Measurements from ENCODE around the gene FGD3. TPM values are rescaled to one million over a fixed set of nuclear protein-coding genes. Genes with fewer than 3 reads are reported as not detected.
A peak's percentile ranks its signal among the peaks of the same experiment; 100 is the strongest.

The FGD3 gene
- total RNA-seq, 1 donor = not detected

DNA sequence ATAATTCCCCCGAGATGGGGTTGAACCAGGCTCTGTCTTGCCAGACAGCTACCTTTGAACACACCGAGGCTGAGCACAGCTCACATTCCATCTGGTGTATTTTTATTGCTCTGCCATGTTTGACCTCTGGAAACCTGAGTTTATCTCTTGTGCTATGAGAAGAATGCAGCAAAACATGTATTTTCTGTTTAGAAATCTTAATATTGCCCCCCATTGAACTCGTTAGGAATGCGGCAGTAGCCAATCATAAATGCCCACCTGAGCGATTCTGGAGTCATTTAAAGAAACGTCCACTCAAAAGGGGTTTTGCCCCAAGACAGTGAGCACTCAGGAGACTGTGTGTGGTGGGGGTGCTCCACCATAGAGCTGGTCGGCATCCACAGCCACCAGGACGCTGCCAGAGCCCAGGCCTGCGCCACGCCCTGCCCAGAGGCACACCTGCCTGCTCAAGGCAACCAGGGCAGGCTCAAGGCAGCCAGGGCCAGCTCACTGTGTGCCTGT lies 26.9 kb downstream of the FGD3 start:
- no peaks in the 10 kb centered on the region for H3K27me3 ChIP-seq (ENCODE audit: insufficient read depth, low read length)
- peak; percentile 18 for DNase-seq (ENCODE audit: insufficient read length, low spot score, missing footprints)
- no peaks in the 10 kb centered on the region for H3K36me3 ChIP-seq (ENCODE audit: insufficient read depth, low read length)
- no peak overlapping the region for H3K4me3 ChIP-seq (ENCODE audit: insufficient read depth, low read length)
- no peaks in the 10 kb centered on the region for H3K9me3 ChIP-seq (ENCODE audit: low read depth, low read length)
- TF ChIP-seq, protein P1, sequence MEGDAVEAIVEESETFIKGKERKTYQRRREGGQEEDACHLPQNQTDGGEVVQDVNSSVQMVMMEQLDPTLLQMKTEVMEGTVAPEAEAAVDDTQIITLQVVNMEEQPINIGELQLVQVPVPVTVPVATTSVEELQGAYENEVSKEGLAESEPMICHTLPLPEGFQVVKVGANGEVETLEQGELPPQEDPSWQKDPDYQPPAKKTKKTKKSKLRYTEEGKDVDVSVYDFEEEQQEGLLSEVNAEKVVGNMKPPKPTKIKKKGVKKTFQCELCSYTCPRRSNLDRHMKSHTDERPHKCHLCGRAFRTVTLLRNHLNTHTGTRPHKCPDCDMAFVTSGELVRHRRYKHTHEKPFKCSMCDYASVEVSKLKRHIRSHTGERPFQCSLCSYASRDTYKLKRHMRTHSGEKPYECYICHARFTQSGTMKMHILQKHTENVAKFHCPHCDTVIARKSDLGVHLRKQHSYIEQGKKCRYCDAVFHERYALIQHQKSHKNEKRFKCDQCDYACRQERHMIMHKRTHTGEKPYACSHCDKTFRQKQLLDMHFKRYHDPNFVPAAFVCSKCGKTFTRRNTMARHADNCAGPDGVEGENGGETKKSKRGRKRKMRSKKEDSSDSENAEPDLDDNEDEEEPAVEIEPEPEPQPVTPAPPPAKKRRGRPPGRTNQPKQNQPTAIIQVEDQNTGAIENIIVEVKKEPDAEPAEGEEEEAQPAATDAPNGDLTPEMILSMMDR (IDR thresholded peaks at IDR 0.05; ENCODE audit: extremely low read depth, low read depth, low read length) = no peak
- H4K20me1 ChIP-seq (ENCODE audit: insufficient read depth, low read length) = no peaks in the 10 kb centered on the region
- H3K79me2 ChIP-seq (ENCODE audit: insufficient read depth, low read length) = no peaks in the 10 kb centered on the region
- H3K4me1 ChIP-seq (ENCODE audit: insufficient read depth, low read length) = no peaks in the 10 kb centered on the region
- no peak overlapping the region for H3K27ac ChIP-seq (ENCODE audit: low read depth, low read length)
- H2AFZ ChIP-seq (ENCODE audit: low read length) = no peak overlapping the region
- H3K4me2 ChIP-seq (ENCODE audit: insufficient read depth, low read length) = no peak overlapping the region

DNA sequence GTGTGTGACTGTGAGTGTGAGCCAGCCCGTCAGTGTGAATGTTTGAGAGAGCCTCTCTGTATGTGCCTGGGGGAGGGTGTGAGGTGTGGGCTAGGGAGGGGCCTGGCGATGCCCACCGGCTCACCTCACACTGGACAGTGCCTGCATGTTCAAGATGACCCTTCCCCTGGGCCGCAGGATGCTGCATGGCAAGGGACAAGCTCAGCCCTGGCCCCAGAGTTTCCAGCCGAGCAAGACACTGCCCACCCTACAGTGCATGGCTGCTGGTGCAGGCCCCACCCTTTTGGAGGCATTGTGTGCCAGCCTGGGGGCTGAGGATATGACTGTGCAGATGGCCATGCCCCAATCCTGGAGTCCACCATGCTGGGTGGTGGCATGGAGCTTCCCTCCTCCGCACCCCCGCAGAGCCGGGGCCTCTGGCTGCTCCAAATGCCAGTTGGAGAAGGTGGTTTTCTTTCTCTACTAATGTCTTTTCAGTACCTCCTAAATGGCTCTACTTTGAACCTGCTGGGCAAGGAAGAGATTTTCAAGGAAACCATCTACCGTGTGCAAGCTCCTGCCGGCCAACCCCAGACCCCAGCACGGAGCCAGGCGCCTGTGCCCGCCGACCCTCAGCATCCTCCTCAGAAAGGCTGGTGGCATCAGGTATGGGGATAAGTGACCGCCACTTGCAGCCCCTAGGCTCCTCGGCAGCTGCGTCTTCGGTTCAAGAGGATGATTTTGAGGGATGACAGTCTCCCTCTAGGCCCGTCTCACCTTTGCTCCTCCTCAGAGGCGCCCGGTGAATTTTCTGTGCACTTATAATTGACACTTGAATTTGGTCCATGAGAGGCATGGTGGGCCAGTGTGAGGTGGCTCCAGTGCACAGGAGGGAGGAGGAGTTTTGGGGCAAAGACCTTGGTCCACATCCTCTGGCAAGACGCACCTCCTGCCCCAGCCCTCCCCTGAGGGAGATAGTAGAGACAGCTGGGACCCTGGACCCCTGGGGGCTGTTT lies 27.7 kb downstream of the FGD3 start:
- Histone ChIP-seq H3K4me2 (ENCODE audit: insufficient read depth, low read length) (no peak overlapping the region), H3K27me3 (ENCODE audit: insufficient read depth, low read length) (no peaks in the 10 kb centered on the region), H2AFZ (ENCODE audit: low read length) (no peak overlapping the region), H3K27ac (ENCODE audit: low read depth, low read length) (no peak overlapping the region), H3K79me2 (ENCODE audit: insufficient read depth, low read length) (no peaks in the 10 kb centered on the region), H4K20me1 (ENCODE audit: insufficient read depth, low read length) (no peaks in the 10 kb centered on the region), H3K9me3 (ENCODE audit: low read depth, low read length) (no peaks in the 10 kb centered on the region), H3K36me3 (ENCODE audit: insufficient read depth, low read length) (no peaks in the 10 kb centered on the region), H3K4me3 (ENCODE audit: insufficient read depth, low read length) (no peak overlapping the region), H3K4me1 (ENCODE audit: insufficient read depth, low read length) (no peaks in the 10 kb centered on the region)
- TF ChIP-seq, protein P1 (IDR thresholded peaks at IDR 0.05; ENCODE audit: extremely low read depth, low read depth, low read length) = no peak
- peak; percentile 43 for DNase-seq (ENCODE audit: insufficient read length, low spot score, missing footprints)

DNA sequence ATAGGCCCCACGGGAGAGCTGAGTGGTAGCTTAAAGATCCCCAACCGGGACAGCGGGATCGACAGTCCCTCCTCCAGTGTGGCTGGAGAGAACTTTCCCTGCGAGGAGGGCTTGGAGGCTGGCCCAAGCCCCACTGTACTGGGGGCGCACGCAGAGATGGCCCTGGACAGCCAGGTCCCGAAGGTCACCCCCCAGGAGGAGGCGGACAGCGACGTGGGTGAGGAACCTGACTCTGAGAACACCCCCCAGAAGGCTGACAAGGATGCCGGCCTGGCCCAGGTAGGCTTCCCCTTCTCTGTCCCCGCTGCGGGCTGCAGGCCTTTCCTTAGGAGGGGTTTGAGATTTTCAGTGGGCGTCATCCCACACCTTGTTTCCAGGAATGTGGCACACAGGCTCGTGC lies 29.1 kb downstream of the FGD3 start:
- Histone ChIP-seq H3K27ac (ENCODE audit: low read depth, low read length) (no peak overlapping the region), H3K27me3 (ENCODE audit: insufficient read depth, low read length) (no peaks in the 10 kb centered on the region), H3K4me3 (ENCODE audit: insufficient read depth, low read length) (no peak overlapping the region), H3K79me2 (ENCODE audit: insufficient read depth, low read length) (no peaks in the 10 kb centered on the region), H3K4me2 (ENCODE audit: insufficient read depth, low read length) (no peak overlapping the region), H4K20me1 (ENCODE audit: insufficient read depth, low read length) (no peaks in the 10 kb centered on the region), H3K36me3 (ENCODE audit: insufficient read depth, low read length) (no peaks in the 10 kb centered on the region), H3K4me1 (ENCODE audit: insufficient read depth, low read length) (no peaks in the 10 kb centered on the region), H2AFZ (ENCODE audit: low read length) (no peak overlapping the region), H3K9me3 (ENCODE audit: low read depth, low read length) (no peaks in the 10 kb centered on the region)
- DNase-seq (ENCODE audit: insufficient read length, low spot score, missing footprints) = peak; percentile 32
- TF ChIP-seq, protein P1 (IDR thresholded peaks at IDR 0.05; ENCODE audit: extremely low read depth, low read depth, low read length) = no peak

GRCh38 chr9:92977279-92977678 lies 30.0 kb downstream of the FGD3 start:
- Histone ChIP-seq H3K4me2 (ENCODE audit: insufficient read depth, low read length) (no peak overlapping the region), H3K36me3 (ENCODE audit: insufficient read depth, low read length) (no peaks in the 10 kb centered on the region), H3K79me2 (ENCODE audit: insufficient read depth, low read length) (no peaks in the 10 kb centered on the region), H4K20me1 (ENCODE audit: insufficient read depth, low read length) (no peaks in the 10 kb centered on the region), H2AFZ (ENCODE audit: low read length) (no peak overlapping the region), H3K4me1 (ENCODE audit: insufficient read depth, low read length) (no peaks in the 10 kb centered on the region), H3K27ac (ENCODE audit: low read depth, low read length) (no peak overlapping the region), H3K9me3 (ENCODE audit: low read depth, low read length) (no peaks in the 10 kb centered on the region), H3K27me3 (ENCODE audit: insufficient read depth, low read length) (no peaks in the 10 kb centered on the region), H3K4me3 (ENCODE audit: insufficient read depth, low read length) (no peak overlapping the region)
- TF ChIP-seq, protein P1 (IDR thresholded peaks at IDR 0.05; ENCODE audit: extremely low read depth, low read depth, low read length) = no peak
- no peak for DNase-seq (ENCODE audit: insufficient read length, low spot score, missing footprints)
